Adrenal gland (tissue), 5 donors: ENCODE measurements around the gene ZNF787.

ENCODE experiments used
- CTCF ChIP-seq, 6 experiments: fragments of 450-650 bp in 4 of 6; fragments of 200-600 bp in 2 of 6; sonication (generic) in 1 of 6; IDR thresholded peaks; 1 replicate in 5 of 6; 2 replicates in 1 of 6; pipeline versions ENCODE4 v1.5.1 to v1.8.0; 2016 to 2021; ENCODE audit warnings: antibody characterized with exemption in 6 of 6, mild to moderate bottlenecking in 2 of 6, moderate library complexity in 1 of 6
- POLR2A ChIP-seq, 2 donors: fragments of 450-650 bp; IDR thresholded peaks; one replicate each; pipeline ENCODE4 v1.6.1; 2017; ENCODE audit warnings: antibody characterized with exemption in 2 of 2, mild to moderate bottlenecking in 2 of 2, moderate library complexity in 1 of 2
- donor health status: DM: no; HTN: no; CAD: no.

GRCh38 chr19:56079609-56080008, 41.5 kb downstream of the ZNF787 start:
- TF ChIP-seq CTCF (IDR thresholded peaks at IDR 0.05) (no peak), POLR2A (IDR thresholded peaks at IDR 0.05) (no peak)
